Measurements from ENCODE around the gene ZC3HAV1. TPM values are rescaled to one million over a fixed set of nuclear protein-coding genes. Genes with fewer than 3 reads are reported as not detected.

Gene ZC3HAV1
- total and polyA plus RNA-seq, 2 of the 4 experiments (the other 2 are of a cell fraction) = 9.9 to 22.4 TPM

DNA sequence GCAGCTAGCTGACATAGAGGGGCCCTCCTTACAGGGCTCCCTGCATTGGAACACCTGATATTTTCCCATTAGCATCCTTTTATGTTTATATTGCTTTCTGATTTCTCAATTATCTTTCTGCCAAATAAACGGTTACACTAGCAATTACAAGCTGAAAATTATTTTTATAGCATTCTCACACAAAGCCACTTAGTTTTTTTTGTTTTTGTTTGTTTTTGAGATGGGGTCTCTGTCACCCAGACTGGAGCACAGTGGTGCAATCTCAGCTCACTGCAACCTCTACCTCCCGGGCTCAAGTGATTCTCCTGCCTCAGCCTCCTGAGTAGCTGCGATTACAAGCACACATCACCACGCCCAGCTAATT, 9.9 kb upstream of the ZC3HAV1 start:
- dilution Hi-C loops (cut with HindIII; ENCODE audit: low sequenced_read_pairs, unreplicated experiment) = no loop called here
- no CpG with 5 or more reads among the region's 4 CpGs for WGBS, 2 experiments (ENCODE audit: extremely low coverage in 2 of 2, insufficient read length in 1 of 2)
- ATAC-seq (ENCODE audit: low read depth) = no peak

More for the DNA sequence above, 9.9 kb upstream of the ZC3HAV1 start:
- H4K5ac ChIP-seq (ENCODE audit: low read depth, low read length) = no peak overlapping the region
- no peak overlapping the region for H2BK15ac ChIP-seq (ENCODE audit: low read depth, low read length)
- no peaks in the 10 kb centered on the region for H4K20me1 ChIP-seq (ENCODE audit: insufficient read depth, low read length)
- H3K4me2 ChIP-seq (ENCODE audit: low read depth, low read length) = no peak overlapping the region
- no peak for TF ChIP-seq RAD21 (IDR thresholded peaks at IDR 0.05; ENCODE audit: low read length)
- TF ChIP-seq CEBPB (IDR thresholded peaks at IDR 0.05; ENCODE audit: low read depth, low read length) = no peak
- no peak for TF ChIP-seq MXI1 (IDR thresholded peaks at IDR 0.05; ENCODE audit: borderline replicate concordance, low read depth, low read length)
- TF ChIP-seq MAZ (IDR thresholded peaks at IDR 0.05; ENCODE audit: borderline replicate concordance, low read depth, low read length) = no peak
- no peak for TF ChIP-seq NFE2L2 (IDR thresholded peaks at IDR 0.05; ENCODE audit: low read depth, low read length)
- TF ChIP-seq SMC3 (IDR thresholded peaks at IDR 0.05; ENCODE audit: low read depth, low read length) = no peak
- TF ChIP-seq, protein P1, sequence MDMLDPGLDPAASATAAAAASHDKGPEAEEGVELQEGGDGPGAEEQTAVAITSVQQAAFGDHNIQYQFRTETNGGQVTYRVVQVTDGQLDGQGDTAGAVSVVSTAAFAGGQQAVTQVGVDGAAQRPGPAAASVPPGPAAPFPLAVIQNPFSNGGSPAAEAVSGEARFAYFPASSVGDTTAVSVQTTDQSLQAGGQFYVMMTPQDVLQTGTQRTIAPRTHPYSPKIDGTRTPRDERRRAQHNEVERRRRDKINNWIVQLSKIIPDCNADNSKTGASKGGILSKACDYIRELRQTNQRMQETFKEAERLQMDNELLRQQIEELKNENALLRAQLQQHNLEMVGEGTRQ (IDR thresholded peaks at IDR 0.05; ENCODE audit: low read depth, low read length) = no peak
- TF ChIP-seq RFX5 (IDR thresholded peaks at IDR 0.05; ENCODE audit: low read depth, low read length) = no peak
- no peak for TF ChIP-seq FOS (IDR thresholded peaks at IDR 0.05; ENCODE audit: low read depth, low read length)
- TF ChIP-seq, protein P2, sequence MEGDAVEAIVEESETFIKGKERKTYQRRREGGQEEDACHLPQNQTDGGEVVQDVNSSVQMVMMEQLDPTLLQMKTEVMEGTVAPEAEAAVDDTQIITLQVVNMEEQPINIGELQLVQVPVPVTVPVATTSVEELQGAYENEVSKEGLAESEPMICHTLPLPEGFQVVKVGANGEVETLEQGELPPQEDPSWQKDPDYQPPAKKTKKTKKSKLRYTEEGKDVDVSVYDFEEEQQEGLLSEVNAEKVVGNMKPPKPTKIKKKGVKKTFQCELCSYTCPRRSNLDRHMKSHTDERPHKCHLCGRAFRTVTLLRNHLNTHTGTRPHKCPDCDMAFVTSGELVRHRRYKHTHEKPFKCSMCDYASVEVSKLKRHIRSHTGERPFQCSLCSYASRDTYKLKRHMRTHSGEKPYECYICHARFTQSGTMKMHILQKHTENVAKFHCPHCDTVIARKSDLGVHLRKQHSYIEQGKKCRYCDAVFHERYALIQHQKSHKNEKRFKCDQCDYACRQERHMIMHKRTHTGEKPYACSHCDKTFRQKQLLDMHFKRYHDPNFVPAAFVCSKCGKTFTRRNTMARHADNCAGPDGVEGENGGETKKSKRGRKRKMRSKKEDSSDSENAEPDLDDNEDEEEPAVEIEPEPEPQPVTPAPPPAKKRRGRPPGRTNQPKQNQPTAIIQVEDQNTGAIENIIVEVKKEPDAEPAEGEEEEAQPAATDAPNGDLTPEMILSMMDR (conservative IDR thresholded peaks at IDR 0.05; ENCODE audit: low read depth, low read length) = no peak
- no peak for TF ChIP-seq MAFK (IDR thresholded peaks at IDR 0.05; ENCODE audit: low read depth, low read length)
- TF ChIP-seq, protein P3, sequence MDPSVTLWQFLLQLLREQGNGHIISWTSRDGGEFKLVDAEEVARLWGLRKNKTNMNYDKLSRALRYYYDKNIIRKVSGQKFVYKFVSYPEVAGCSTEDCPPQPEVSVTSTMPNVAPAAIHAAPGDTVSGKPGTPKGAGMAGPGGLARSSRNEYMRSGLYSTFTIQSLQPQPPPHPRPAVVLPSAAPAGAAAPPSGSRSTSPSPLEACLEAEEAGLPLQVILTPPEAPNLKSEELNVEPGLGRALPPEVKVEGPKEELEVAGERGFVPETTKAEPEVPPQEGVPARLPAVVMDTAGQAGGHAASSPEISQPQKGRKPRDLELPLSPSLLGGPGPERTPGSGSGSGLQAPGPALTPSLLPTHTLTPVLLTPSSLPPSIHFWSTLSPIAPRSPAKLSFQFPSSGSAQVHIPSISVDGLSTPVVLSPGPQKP (IDR thresholded peaks at IDR 0.05; ENCODE audit: borderline replicate concordance, low read depth, low read length) = no peak
- no peak for TF ChIP-seq CHD1 (IDR thresholded peaks at IDR 0.05; ENCODE audit: low read depth, low read length)
- H3K14ac ChIP-seq (replicated peaks; ENCODE audit: low read depth, low read length) = no peak overlapping the region
- H2BK120ac ChIP-seq (ENCODE audit: low read depth, low read length) = no peak overlapping the region
- H3K56ac ChIP-seq (ENCODE audit: extremely low read depth, insufficient read depth, low read length) = no peak overlapping the region
- H2AFZ ChIP-seq (replicated peaks; ENCODE audit: low read length, poor library complexity) = no peak overlapping the region
- H3K9me1 ChIP-seq (ENCODE audit: insufficient read depth, low read length) = no peaks in the 10 kb centered on the region
- H3K9me3 ChIP-seq (ENCODE audit: control insufficient read depth, insufficient read depth, low read length) = no peaks in the 10 kb centered on the region
- H2BK20ac ChIP-seq (ENCODE audit: low read depth, low read length) = no peak overlapping the region
- no peaks in the 10 kb centered on the region for H3K79me1 ChIP-seq (ENCODE audit: low read depth in 1 of 2, low read length in 2 of 2)
- H3K18ac ChIP-seq (ENCODE audit: low read depth, low read length) = no peak overlapping the region
- no peak overlapping the region for H3K27ac ChIP-seq (ENCODE audit: insufficient read depth, low read length)
- no peak overlapping the region for H2BK5ac ChIP-seq (ENCODE audit: low read depth, low read length, poor library complexity, severe bottlenecking)
- H3K23ac ChIP-seq (ENCODE audit: low read depth, low read length) = no peak overlapping the region
- H2AK9ac ChIP-seq (replicated peaks; ENCODE audit: low read depth, low read length, poor library complexity) = no peak overlapping the region
- H3K27me3 ChIP-seq (ENCODE audit: control insufficient read depth, insufficient read depth, low read length) = peaks cover 17% of the 10 kb centered on the region
- H2AK5ac ChIP-seq (ENCODE audit: low read depth, low read length) = no peak overlapping the region
- H4K8ac ChIP-seq (ENCODE audit: low read depth in 2 of 2, low read length in 2 of 2) = no peak overlapping the region
- DNase-seq = no peak
- in situ Hi-C loops (cut with MboI; ENCODE audit: low sequenced_read_pairs) (no loop called here), intact Hi-C loops (cut with micrococcal nuclease) (no loop called here)
- no peak overlapping the region for H4K91ac ChIP-seq (ENCODE audit: insufficient read depth, low read depth, low read length)
- no peak overlapping the region for H3K9ac ChIP-seq (ENCODE audit: low read depth, low read length)
- ChIA-PET POLR2A (ENCODE audit: unreplicated experiment) (no interaction called here), CTCF (no interaction called here)
- H3K36me3 ChIP-seq (ENCODE audit: control insufficient read depth, insufficient read depth, low read length) = no peaks in the 10 kb centered on the region
- H3K4me3 ChIP-seq (ENCODE audit: insufficient read depth, low read depth, low read length) = no peak overlapping the region
- BruUV-seq (replicated peaks) = no TSS peak
- H3K4me1 ChIP-seq (ENCODE audit: control insufficient read depth, insufficient read depth, low read length) = peaks cover 5% of the 10 kb centered on the region
- no peak overlapping the region for H3K4ac ChIP-seq (ENCODE audit: low read depth, low read length)
